Eye (tissue), 1 donor: Measurements from ENCODE around the gene ABCC9.

Experiments
- DNase-seq: peaks from one replicate; pipeline ENCODE4 v3.0.0-alpha.2; 2015

The ABCC9 gene

GRCh38 chr12:21940549-21941505, at the start of gene ABCC9:
ABCC9 (minus strand) TSS chr12:21941426; CDS start chr12:21936674, 4,752 bp downstream.
- DNase-seq: no peak

- DNase-seq: peak; percentile 50
These were observed 48.7 kb upstream of the ABCC9 start for GRCh38 chr12:21989819-21990412.

GRCh38 chr12:21988619-21989018, 47.4 kb upstream of the ABCC9 start:
- no peak for DNase-seq

- DNase-seq: no peak
These were observed 46.5 kb upstream of the ABCC9 start for GRCh38 chr12:21987755-21988154.

GRCh38 chr12:21985155-21985554, 43.9 kb upstream of the ABCC9 start:
- DNase-seq: no peak

GRCh38 chr12:21984375-21984774, 43.1 kb upstream of the ABCC9 start:
- DNase-seq: no peak

- no peak for DNase-seq
These were observed 41.9 kb upstream of the ABCC9 start for GRCh38 chr12:21983095-21983494.

- DNase-seq: no peak
These were observed 39.3 kb upstream of the ABCC9 start for GRCh38 chr12:21980544-21980943.

GRCh38 chr12:21975293-21975692, 34.1 kb upstream of the ABCC9 start:
- DNase-seq: no peak

- no peak for DNase-seq
These were observed 32.0 kb upstream of the ABCC9 start for GRCh38 chr12:21973221-21973620.

- DNase-seq: no peak
These were observed 30.8 kb upstream of the ABCC9 start for GRCh38 chr12:21972055-21972454.

GRCh38 chr12:21971344-21971743, 30.1 kb upstream of the ABCC9 start:
- DNase-seq: no peak

- DNase-seq: no peak
These were observed 21.6 kb upstream of the ABCC9 start for GRCh38 chr12:21962821-21963220.

GRCh38 chr12:21962236-21962635, 21.0 kb upstream of the ABCC9 start:
- no peak for DNase-seq

GRCh38 chr12:21950649-21951048, 9.4 kb upstream of the ABCC9 start:
- DNase-seq: no peak

- no peak for DNase-seq
These were observed 7.8 kb upstream of the ABCC9 start for GRCh38 chr12:21949036-21949435.

- DNase-seq: no peak
These were observed 5.8 kb upstream of the ABCC9 start for GRCh38 chr12:21946983-21947382.

- no peak for DNase-seq
These were observed 3.8 kb upstream of the ABCC9 start for GRCh38 chr12:21945002-21945401.

- DNase-seq: no peak
These were observed 1.1 kb upstream of the ABCC9 start for GRCh38 chr12:21942377-21942703.

GRCh38 chr12:21941506-21942376, 515 bp upstream of the ABCC9 start:
- peak; percentile 80 for DNase-seq

GRCh38 chr12:21939435-21939834, 1.8 kb downstream of the ABCC9 start:
- peak; percentile 15 for DNase-seq

GRCh38 chr12:21938879-21939278, 2.3 kb downstream of the ABCC9 start:
- no peak for DNase-seq

- DNase-seq: no peak
These were observed 7.1 kb downstream of the ABCC9 start for GRCh38 chr12:21934173-21934572.
